H1 (cell line): ENCODE measurements around the gene SLC16A6. TPM values are rescaled to one million over a fixed set of nuclear protein-coding genes. Genes with fewer than 3 reads are reported as not detected.
"Not testable (repeated sequence)": the region's sequence is repeated elsewhere in the genome, so short reads cannot be mapped to it uniquely, and the experiment has no call there.

Source experiments
- CTCF ChIA-PET: fragments of 300-600 bp; sonication (Branson Sonifier 250); formaldehyde crosslinking; loops from one replicate; lab custom pipeline; 2021; ENCODE audit not compliant: partially characterized antibody; lab: Charles Lee
- POLR2A ChIA-PET: fragments of 300-600 bp; sonication (Branson Sonifier 250); formaldehyde crosslinking; loops from one replicate; lab custom pipeline; 2021; ENCODE audit warnings: inconsistent platforms; ENCODE audit not compliant: partially characterized antibody; lab: Charles Lee
- DNase-seq, 2 experiments: peaks; one replicate each; pipeline versions ENCODE4 v3.0.0 to v3.0.0-alpha.2; 2010 to 2022; ENCODE audit warnings: low spot score in 2 of 2, low read depth in 1 of 2, mixed read lengths in 1 of 2
- FAIRE-seq: peaks from 2 replicates; lab custom pipeline; 2011; peaks lifted over from hg19 to GRCh38; lab: Jason Lieb, UNC
- H2AFZ ChIP-seq: 2 replicates; pipeline ENCODE4 v1.8.1; 2012; ENCODE audit warnings: low read length, inconsistent platforms
- H2AK5ac ChIP-seq: 2 replicates; pipeline ENCODE4 v1.6.1; 2013; ENCODE audit warnings: low read depth, low read length
- H2BK120ac ChIP-seq: replicated peaks from 2 replicates; pipeline ENCODE3; 2013; ENCODE audit warnings: low read depth, low read length, inconsistent platforms
- H2BK12ac ChIP-seq: 2 replicates; pipeline ENCODE4 v1.6.1; 2013; ENCODE audit warnings: low read depth, low read length
- H2BK15ac ChIP-seq: 2 replicates; pipeline ENCODE4 v1.6.1; 2013; ENCODE audit warnings: low read length
- H2BK20ac ChIP-seq: 2 replicates; pipeline ENCODE4 v1.6.1; 2013; ENCODE audit warnings: low read length
- H2BK5ac ChIP-seq: 2 replicates; pipeline ENCODE4 v1.6.1; 2013; ENCODE audit warnings: low read depth, low read length
- H3K14ac ChIP-seq: 2 replicates; pipeline ENCODE4 v1.6.1; 2013; ENCODE audit warnings: inconsistent platforms; ENCODE audit not compliant: insufficient read length
- H3K18ac ChIP-seq: 2 replicates; pipeline ENCODE4 v1.6.1; 2013; ENCODE audit warnings: low read length; ENCODE audit errors: extremely low read depth
- H3K23ac ChIP-seq: 2 replicates; pipeline ENCODE4 v1.6.1; 2013; ENCODE audit warnings: inconsistent platforms; ENCODE audit not compliant: insufficient read length
- H3K23me2 ChIP-seq: 2 replicates; pipeline ENCODE4 v1.6.1; 2013; ENCODE audit warnings: low read depth, low read length
- H3K27ac ChIP-seq: 2 replicates; pipeline ENCODE4 v1.6.1; 2011; ENCODE audit warnings: low read depth, low read length, inconsistent platforms
- H3K27me3 ChIP-seq, 4 experiments: replicated peaks in 1 of 4; 1 replicate in 1 of 4; 2 replicates in 3 of 4; pipeline versions ENCODE4 v1.6.1 to v1.8.1; 2011 to 2013; ENCODE audit warnings: low read length in 3 of 4, mild to moderate bottlenecking in 3 of 4, inconsistent platforms in 2 of 4, mixed read lengths in 2 of 4, moderate library complexity in 1 of 4; ENCODE audit not compliant: control insufficient read depth in 3 of 4, insufficient read depth in 3 of 4; ENCODE audit errors: extremely low read depth in 1 of 4
- H3K36me3 ChIP-seq, 4 experiments: 2 replicates each; pipeline versions ENCODE4 v1.6.1 to v1.8.1; 2011 to 2013; ENCODE audit warnings: mild to moderate bottlenecking in 4 of 4, low read length in 3 of 4, moderate library complexity in 2 of 4, control low read depth in 1 of 4, inconsistent platforms in 1 of 4; ENCODE audit not compliant: insufficient read depth in 4 of 4, control insufficient read depth in 2 of 4
- H3K4ac ChIP-seq: replicated peaks from 2 replicates; pipeline ENCODE3; 2013; ENCODE audit warnings: low read length, low read depth, mixed read lengths, inconsistent platforms; ENCODE audit not compliant: insufficient read length
- H3K4me1 ChIP-seq, 4 experiments: replicated peaks in 1 of 4; 1 replicate in 1 of 4; 2 replicates in 3 of 4; pipeline versions ENCODE4 v1.6.1 to v1.8.1; 2011 to 2013; ENCODE audit warnings: low read length in 3 of 4, inconsistent platforms in 2 of 4, mixed read lengths in 1 of 4; ENCODE audit not compliant: insufficient read depth in 4 of 4, control insufficient read depth in 3 of 4
- H3K4me2 ChIP-seq, 2 experiments: 2 replicates each; pipeline versions ENCODE4 v1.6.1 to v1.8.1; 2011 to 2013; ENCODE audit warnings: low read depth in 2 of 2, low read length in 2 of 2, control low read depth in 1 of 2, inconsistent platforms in 1 of 2, mild to moderate bottlenecking in 1 of 2; ENCODE audit not compliant: insufficient read depth in 1 of 2
- H3K4me3 ChIP-seq, 4 experiments: fragments of 200-600, 300-600 bp in 1 of 4; sonication (generic), shearing (Covaris generic), sonication (Bioruptor Twin) in 1 of 4; 2 replicates each; pipeline versions ENCODE4 v1.5.1 to v1.8.1; 2011 to 2016; ENCODE audit warnings: low read length in 4 of 4, low read depth in 3 of 4, control low read depth in 2 of 4, inconsistent platforms in 2 of 4, mild to moderate bottlenecking in 2 of 4, mixed read lengths in 1 of 4, moderate library complexity in 1 of 4; ENCODE audit not compliant: insufficient read depth in 2 of 4; ENCODE audit errors: extremely low read depth in 1 of 4
- H3K56ac ChIP-seq: replicated peaks from 2 replicates; pipeline ENCODE3; 2013; ENCODE audit warnings: low read depth, mild to moderate bottlenecking, mixed read lengths, low read length, inconsistent platforms; ENCODE audit not compliant: insufficient read length
- H3K79me1 ChIP-seq: 2 replicates; pipeline ENCODE4 v1.6.1; 2013; ENCODE audit warnings: low read depth, low read length, control low read depth
- H3K79me2 ChIP-seq, 2 experiments: 2 replicates each; pipeline versions ENCODE4 v1.6.1 to v1.8.1; 2012 to 2013; ENCODE audit warnings: low read length in 2 of 2, mild to moderate bottlenecking in 2 of 2, inconsistent platforms in 1 of 2; ENCODE audit not compliant: insufficient read depth in 2 of 2, control insufficient read depth in 1 of 2
- H3K9ac ChIP-seq, 4 experiments: replicated peaks in 1 of 4; 1 replicate in 1 of 4; 2 replicates in 3 of 4; pipeline versions ENCODE4 v1.6.1 to v1.8.1; 2011 to 2013; ENCODE audit warnings: low read depth in 3 of 4, low read length in 3 of 4, control low read depth in 2 of 4, mild to moderate bottlenecking in 2 of 4, moderate library complexity in 2 of 4, inconsistent platforms in 1 of 4; ENCODE audit errors: extremely low read depth in 1 of 4
- H3K9me3 ChIP-seq, 2 experiments: 2 replicates each; pipeline versions ENCODE4 v1.6.1 to v1.8.1; 2012 to 2013; ENCODE audit warnings: mild to moderate bottlenecking in 2 of 2, moderate library complexity in 2 of 2, control low read depth in 1 of 2, inconsistent platforms in 1 of 2, low read depth in 1 of 2, low read length in 1 of 2, mixed read lengths in 1 of 2; ENCODE audit not compliant: insufficient read depth in 2 of 2
- H4K20me1 ChIP-seq, 2 experiments: replicated peaks in 1 of 2; 2 replicates each; pipeline versions ENCODE3 to v1.8.1; 2011 to 2013; ENCODE audit warnings: inconsistent platforms in 2 of 2, low read length in 2 of 2, mild to moderate bottlenecking in 1 of 2; ENCODE audit not compliant: insufficient read depth in 2 of 2, control insufficient read depth in 1 of 2
- H4K5ac ChIP-seq: 2 replicates; pipeline ENCODE4 v1.6.1; 2013; ENCODE audit warnings: low read length, low read depth, mixed read lengths, inconsistent platforms; ENCODE audit not compliant: insufficient read length
- H4K8ac ChIP-seq: 2 replicates; pipeline ENCODE4 v1.8.0; 2013; ENCODE audit warnings: mild to moderate bottlenecking, moderate library complexity, low read length, inconsistent platforms; ENCODE audit not compliant: insufficient read depth; ENCODE audit errors: extremely low read depth
- H4K91ac ChIP-seq: replicated peaks from 2 replicates; pipeline ENCODE3; 2013; ENCODE audit warnings: low read length, mixed read lengths, inconsistent platforms; ENCODE audit not compliant: insufficient read length
- WGBS, 2 experiments: shearing (Covaris generic) in 1 of 2; methylation state at CpG; one replicate each; pipeline versions ENCODE4 v1.1.6 to v1.1.7; 2013 to 2015; ENCODE audit warnings: low lambda C conversion rate in 2 of 2, mixed read lengths in 2 of 2, inconsistent platforms in 1 of 2, low coverage in 1 of 2, missing lambda C conversion rate in 1 of 2; ENCODE audit not compliant: insufficient replicate concordance in 2 of 2, insufficient coverage in 1 of 2, insufficient read length in 1 of 2; ENCODE audit errors: extremely low coverage in 1 of 2, missing lambda C conversion rate in 1 of 2; 5-methylcytosine and 5-hydroxymethylcytosine counted together
- polyA plus RNA-seq, 7 experiments: library from polyadenylated mRNA; depleted of rRNA in 3 of 7; stranded (reverse) in 5 of 7; unstranded in 2 of 7; fragments of >200 nt in 5 of 7; fragments of 200-250 nt in 2 of 7; gene quantifications; 1 replicate in 5 of 7; 2 replicates in 1 of 7; 4 replicates in 1 of 7; pipeline versions ENCODE4 v1.2.1 to v1.2.3, GENCODE V29; 2011 to 2013; ENCODE audit warnings: missing spikeins in 2 of 7, mixed read lengths in 2 of 7
- total RNA-seq: library from RNA; stranded (reverse); fragmentation: NEBNext Ultra II Directional; extraction: Animal tissue kit (Norgen Biotek cat#: 25700); gene quantifications from 2 replicates; pipeline ENCODE4 v1.2.1, GENCODE V29; 2021

The SLC16A6 gene
- total and polyA plus RNA-seq, 2 of the 8 experiments (the other 6 are each of a cell fraction or from before 2014, with no cell fraction given) = 0.17 to 0.22 TPM

DNA sequence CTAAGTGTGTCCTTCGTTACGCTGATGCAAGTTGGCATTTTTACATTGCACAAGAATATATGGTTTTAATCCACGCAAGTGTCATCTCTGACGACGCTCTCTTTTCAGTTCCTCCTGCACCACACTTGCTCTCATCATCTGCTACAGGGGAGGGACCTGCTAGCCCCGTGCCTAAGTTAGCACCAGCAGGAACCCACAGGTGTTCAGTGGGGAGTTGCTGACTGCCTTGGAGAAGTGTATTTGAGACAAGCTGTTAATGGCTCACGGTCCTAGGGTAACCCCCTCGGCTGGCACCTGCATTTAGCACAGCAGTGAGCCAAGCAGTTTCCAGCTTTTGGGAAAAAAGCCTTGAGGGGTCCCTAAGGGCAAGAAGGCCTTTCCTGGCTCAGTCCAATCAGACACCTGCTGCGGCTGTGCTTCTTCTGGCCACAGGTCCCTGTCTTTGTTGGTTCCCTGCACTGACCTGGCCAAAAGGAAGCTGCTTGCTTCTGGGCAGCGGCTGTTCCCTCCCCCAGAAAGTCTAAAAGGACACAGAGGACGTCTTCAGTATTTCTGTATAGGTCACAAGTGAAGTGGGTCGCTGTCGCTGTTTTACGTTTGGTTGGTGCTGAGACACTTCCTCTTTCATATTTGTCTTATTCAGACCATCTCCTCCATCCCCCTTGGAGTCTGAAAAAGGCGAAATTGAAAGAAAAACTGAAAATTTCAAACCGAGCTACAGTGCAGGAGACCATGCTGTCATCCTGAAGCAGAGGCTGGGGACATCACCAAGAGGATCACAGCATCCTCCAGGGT, 53.4 kb downstream of the SLC16A6 start:
- not testable (repeated sequence) for H3K4me1 ChIP-seq, H3K27ac ChIP-seq, H3K23ac ChIP-seq, H3K56ac ChIP-seq, H2BK5ac ChIP-seq, H2BK120ac ChIP-seq, FAIRE-seq, H3K18ac ChIP-seq, H2AK5ac ChIP-seq, H3K79me1 ChIP-seq, H4K5ac ChIP-seq, H3K4me3 ChIP-seq, H3K36me3 ChIP-seq, H3K4ac ChIP-seq, H2BK15ac ChIP-seq, H3K79me2 ChIP-seq, H2BK20ac ChIP-seq, H3K14ac ChIP-seq, H2BK12ac ChIP-seq, H2AFZ ChIP-seq, H3K9me3 ChIP-seq, H4K8ac ChIP-seq, H3K27me3 ChIP-seq, H3K23me2 ChIP-seq, H3K9ac ChIP-seq, H3K4me2 ChIP-seq, H4K20me1 ChIP-seq, H4K91ac ChIP-seq
- DNase-seq = peak in 1 of 2 experiments; percentile 19
- WGBS, 2 experiments = 85% methylated on average over 16 of the region's 16 CpGs; no CpG with 5 or more reads in 1 of the 2 experiments
- ChIA-PET POLR2A (interaction anchor here (1.9 kb wide), 1 partner anchor 10 kb away, joined by 9 read pairs; the partner anchor contains the start of gene AMZ2), CTCF (interaction anchor here (0.6 to 2.4 kb wide), 5 partner anchors 25 to 279 kb away, joined by 3 to 5 read pairs (median 5); no protein-coding TSS in a partner anchor)
